ENCODE data around the gene TMEM53.

DNA sequence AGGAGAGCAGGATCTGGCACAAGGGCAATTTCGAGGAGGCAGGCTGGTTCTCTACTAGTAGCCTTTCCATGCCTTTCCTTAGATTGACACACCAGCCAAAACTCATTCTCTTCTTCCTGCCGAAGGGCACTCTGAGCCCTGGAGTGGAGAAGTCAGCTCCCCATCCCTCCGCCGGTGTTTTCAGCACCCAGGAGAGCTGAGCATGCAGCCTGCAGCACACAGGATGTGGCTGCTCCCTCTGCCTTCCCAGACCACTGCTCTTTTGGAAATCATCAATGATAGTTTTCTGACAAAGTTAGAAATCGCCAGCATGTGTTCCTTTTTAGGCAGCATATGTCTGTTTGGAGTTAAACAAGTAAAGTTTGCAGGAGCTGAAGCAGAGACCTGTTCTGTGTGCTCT, 45.0 kb upstream of the TMEM53 start:
- TF ChIP-seq, protein P1, sequence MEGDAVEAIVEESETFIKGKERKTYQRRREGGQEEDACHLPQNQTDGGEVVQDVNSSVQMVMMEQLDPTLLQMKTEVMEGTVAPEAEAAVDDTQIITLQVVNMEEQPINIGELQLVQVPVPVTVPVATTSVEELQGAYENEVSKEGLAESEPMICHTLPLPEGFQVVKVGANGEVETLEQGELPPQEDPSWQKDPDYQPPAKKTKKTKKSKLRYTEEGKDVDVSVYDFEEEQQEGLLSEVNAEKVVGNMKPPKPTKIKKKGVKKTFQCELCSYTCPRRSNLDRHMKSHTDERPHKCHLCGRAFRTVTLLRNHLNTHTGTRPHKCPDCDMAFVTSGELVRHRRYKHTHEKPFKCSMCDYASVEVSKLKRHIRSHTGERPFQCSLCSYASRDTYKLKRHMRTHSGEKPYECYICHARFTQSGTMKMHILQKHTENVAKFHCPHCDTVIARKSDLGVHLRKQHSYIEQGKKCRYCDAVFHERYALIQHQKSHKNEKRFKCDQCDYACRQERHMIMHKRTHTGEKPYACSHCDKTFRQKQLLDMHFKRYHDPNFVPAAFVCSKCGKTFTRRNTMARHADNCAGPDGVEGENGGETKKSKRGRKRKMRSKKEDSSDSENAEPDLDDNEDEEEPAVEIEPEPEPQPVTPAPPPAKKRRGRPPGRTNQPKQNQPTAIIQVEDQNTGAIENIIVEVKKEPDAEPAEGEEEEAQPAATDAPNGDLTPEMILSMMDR (IDR thresholded peaks at IDR 0.05), result no peak
- no peak for TF ChIP-seq POLR2A (IDR thresholded peaks at IDR 0.05)

Measured in thyroid gland (tissue), 4 donors.